HEK293 (cell line): ENCODE measurements around the gene ZFP3.

ENCODE experiments used
- SETDB1 ChIP-seq: IDR thresholded peaks from one replicate; pipeline ENCODE4 v1.6.1; 2017; ENCODE audit warnings: mild to moderate bottlenecking, low read length, moderate library complexity, mixed read lengths; ENCODE audit not compliant: insufficient read length
- ZNF571 ChIP-seq: fragments of 450-650 bp; formaldehyde crosslinking; IDR thresholded peaks from 2 replicates; pipeline ENCODE4 v1.5.0; 2017; ENCODE audit warnings: missing biosample characterization, missing genetic modification characterization
- ZNF610 ChIP-seq: fragments of 450-650 bp; formaldehyde crosslinking; IDR thresholded peaks from 2 replicates; pipeline ENCODE4 v1.5.1; 2016; ENCODE audit warnings: missing biosample characterization, missing genetic modification characterization, borderline replicate concordance
- TF ChIP-seq, protein P1 (sequence below): fragments of 450-650 bp; formaldehyde crosslinking; IDR thresholded peaks from 2 replicates; pipeline ENCODE4 v1.5.1; 2016; ENCODE audit warnings: missing biosample characterization, missing genetic modification characterization
- TF ChIP-seq, protein P2 (sequence below): sonication (generic); formaldehyde crosslinking; IDR thresholded peaks from 2 replicates; pipeline ENCODE4 v1.8.1; 2022; ENCODE audit warnings: mild to moderate bottlenecking, moderate library complexity, missing genetic modification reagents
- TF ChIP-seq, protein P3 (sequence below): fragments of 450-650 bp; formaldehyde crosslinking; IDR thresholded peaks from 2 replicates; pipeline ENCODE4 v1.5.1; 2016; ENCODE audit warnings: missing biosample characterization, missing genetic modification characterization

DNA sequence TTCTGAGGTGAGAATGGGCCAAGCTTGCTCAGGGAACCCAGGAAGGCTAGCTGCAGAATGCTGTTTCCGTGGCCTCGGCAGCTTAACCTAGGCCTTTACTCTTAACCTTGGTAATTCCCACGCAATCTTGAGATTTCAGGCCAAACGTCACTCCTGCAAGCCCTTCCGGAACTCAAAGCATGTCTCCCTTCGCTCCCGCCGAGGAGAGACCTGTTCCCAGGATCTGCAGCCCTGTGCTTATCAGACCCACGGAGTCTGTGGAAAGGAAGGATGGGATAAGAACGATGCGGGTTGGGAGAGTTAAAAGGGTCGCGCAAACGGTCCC, 524 bp upstream of the ZFP3 start:
- no peak for TF ChIP-seq ZNF571 (tag by site-specific recombination)
- TF ChIP-seq, protein P1, sequence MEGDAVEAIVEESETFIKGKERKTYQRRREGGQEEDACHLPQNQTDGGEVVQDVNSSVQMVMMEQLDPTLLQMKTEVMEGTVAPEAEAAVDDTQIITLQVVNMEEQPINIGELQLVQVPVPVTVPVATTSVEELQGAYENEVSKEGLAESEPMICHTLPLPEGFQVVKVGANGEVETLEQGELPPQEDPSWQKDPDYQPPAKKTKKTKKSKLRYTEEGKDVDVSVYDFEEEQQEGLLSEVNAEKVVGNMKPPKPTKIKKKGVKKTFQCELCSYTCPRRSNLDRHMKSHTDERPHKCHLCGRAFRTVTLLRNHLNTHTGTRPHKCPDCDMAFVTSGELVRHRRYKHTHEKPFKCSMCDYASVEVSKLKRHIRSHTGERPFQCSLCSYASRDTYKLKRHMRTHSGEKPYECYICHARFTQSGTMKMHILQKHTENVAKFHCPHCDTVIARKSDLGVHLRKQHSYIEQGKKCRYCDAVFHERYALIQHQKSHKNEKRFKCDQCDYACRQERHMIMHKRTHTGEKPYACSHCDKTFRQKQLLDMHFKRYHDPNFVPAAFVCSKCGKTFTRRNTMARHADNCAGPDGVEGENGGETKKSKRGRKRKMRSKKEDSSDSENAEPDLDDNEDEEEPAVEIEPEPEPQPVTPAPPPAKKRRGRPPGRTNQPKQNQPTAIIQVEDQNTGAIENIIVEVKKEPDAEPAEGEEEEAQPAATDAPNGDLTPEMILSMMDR (tag by site-specific recombination), result no peak
- TF ChIP-seq, protein P2, sequence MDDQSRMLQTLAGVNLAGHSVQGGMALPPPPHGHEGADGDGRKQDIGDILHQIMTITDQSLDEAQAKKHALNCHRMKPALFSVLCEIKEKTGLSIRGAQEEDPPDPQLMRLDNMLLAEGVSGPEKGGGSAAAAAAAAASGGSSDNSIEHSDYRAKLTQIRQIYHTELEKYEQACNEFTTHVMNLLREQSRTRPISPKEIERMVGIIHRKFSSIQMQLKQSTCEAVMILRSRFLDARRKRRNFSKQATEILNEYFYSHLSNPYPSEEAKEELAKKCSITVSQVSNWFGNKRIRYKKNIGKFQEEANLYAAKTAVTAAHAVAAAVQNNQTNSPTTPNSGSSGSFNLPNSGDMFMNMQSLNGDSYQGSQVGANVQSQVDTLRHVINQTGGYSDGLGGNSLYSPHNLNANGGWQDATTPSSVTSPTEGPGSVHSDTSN, result no peak
- TF ChIP-seq, protein P3, sequence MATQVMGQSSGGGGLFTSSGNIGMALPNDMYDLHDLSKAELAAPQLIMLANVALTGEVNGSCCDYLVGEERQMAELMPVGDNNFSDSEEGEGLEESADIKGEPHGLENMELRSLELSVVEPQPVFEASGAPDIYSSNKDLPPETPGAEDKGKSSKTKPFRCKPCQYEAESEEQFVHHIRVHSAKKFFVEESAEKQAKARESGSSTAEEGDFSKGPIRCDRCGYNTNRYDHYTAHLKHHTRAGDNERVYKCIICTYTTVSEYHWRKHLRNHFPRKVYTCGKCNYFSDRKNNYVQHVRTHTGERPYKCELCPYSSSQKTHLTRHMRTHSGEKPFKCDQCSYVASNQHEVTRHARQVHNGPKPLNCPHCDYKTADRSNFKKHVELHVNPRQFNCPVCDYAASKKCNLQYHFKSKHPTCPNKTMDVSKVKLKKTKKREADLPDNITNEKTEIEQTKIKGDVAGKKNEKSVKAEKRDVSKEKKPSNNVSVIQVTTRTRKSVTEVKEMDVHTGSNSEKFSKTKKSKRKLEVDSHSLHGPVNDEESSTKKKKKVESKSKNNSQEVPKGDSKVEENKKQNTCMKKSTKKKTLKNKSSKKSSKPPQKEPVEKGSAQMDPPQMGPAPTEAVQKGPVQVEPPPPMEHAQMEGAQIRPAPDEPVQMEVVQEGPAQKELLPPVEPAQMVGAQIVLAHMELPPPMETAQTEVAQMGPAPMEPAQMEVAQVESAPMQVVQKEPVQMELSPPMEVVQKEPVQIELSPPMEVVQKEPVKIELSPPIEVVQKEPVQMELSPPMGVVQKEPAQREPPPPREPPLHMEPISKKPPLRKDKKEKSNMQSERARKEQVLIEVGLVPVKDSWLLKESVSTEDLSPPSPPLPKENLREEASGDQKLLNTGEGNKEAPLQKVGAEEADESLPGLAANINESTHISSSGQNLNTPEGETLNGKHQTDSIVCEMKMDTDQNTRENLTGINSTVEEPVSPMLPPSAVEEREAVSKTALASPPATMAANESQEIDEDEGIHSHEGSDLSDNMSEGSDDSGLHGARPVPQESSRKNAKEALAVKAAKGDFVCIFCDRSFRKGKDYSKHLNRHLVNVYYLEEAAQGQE (tag by site-specific recombination), result no peak
- no peak for TF ChIP-seq ZNF610 (tag by site-specific recombination)
- TF ChIP-seq SETDB1, result no peak
